Stimulated activated naive CD4-positive, alpha-beta T cell treated with Interleukin-2 at 50 U/mL for 16 hours (primary cell): ENCODE measurements around the gene GJA10.

Experiments used
- DNase-seq: peaks from one replicate; lab custom pipeline; 2025; lab: John Stamatoyannopoulos, UW

GJA10 gene

DNA sequence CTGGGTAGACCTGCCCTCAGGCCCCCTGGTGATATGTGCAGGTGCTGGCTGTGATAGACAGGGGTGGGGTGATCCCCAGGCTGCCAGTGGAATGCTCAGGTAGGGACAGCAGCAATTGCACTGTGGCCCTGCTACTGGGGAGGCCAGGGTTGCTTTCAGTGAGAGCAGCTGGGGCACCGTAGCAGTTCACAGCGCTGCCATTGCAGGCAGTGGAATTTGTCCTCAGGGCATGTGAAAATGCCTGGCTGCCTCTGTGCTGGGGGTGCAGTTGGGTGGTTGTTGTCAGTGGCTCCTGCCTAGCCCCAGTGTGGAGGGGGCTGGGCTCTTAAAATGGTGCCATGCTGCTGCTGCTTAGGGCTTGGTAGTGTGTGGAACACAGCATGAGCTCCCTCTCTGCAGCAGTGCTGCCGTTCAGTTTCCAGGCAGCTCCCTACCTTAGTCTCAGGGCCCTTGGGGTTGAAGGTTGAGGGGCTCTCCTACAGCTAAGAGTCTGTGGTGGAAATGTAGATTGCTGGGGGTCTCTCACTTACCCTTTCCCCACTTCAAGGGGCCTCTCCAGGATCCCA is 23.6 kb downstream of the GJA10 start:
- no peak for DNase-seq

DNA sequence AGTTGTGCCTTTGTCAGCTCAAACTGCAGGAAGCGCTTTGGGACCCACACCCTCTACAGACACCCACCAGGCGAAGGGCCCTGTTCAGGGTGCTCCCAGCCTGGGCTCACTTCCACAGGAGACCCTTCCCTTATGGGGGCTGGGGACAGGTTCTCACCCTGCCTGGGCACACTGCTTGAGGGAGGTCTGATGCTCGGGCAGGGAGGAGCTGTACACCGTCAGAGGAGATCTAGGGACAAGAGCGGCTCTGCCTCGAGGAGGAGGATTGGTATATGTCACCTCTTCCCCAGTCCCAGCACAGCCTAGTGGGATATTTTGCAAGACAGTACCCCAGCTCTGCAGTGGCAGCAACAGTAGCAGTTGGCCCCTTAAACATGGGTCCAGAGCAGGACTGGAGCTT is 26.9 kb downstream of the GJA10 start:
- no peak for DNase-seq

DNA sequence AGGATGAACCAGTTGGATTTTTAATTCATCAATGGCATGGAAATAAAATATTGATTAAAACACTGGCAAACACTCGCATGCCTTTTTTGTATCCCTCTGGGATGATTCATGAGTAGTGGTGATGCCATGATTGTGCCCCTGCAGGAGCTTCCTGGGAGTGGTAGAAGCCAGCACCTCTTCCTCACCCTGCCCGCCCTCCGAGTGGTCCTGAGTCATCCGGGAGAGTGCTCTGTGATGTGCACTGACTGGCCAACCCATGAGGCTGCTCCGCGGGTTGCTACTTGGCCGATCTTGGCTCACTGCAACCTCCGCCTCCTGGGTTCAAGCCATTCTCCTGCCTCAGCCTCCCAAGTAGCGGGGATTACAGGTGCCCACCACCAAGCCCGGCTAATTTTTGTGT is 27.4 kb downstream of the GJA10 start:
- no peak for DNase-seq

DNA sequence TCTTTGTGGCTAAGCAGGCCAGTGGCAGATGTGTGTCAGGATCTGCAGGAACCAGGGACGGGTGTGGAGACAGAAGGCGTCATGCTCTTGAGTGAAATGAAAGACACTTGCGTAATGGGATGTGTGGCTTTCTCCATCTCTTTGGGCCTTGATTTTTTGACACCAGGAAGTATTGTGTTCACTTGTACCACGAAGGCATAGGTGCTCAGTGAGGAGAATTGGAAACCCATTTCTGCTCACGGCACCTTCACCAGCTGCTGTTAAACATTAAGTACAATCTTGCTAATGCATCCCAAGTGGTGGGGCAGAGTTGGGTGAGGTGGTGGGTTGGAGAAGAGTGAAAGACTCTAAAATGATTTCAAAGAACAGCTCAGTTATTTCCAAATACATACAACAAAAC is 30.0 kb downstream of the GJA10 start:
- DNase-seq, result no peak

DNA sequence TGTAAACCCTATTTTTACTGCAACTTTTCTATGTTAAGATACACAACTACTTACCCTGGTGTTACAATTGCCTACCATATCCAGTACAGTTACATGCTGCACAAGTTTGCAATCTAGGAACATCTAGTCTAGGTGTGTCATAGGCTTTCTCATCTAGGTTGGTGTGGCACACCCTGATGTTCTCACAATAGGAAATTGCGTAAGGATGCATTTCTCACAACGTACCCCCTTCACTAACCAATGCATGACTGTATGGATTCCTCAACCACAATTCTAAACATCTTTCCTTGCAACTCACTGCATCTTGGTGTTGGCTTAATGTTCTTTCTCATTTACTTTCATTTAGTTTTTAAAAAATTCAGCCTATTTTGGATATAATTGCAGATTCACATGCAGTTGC is 31.6 kb downstream of the GJA10 start:
- no peak for DNase-seq

DNA sequence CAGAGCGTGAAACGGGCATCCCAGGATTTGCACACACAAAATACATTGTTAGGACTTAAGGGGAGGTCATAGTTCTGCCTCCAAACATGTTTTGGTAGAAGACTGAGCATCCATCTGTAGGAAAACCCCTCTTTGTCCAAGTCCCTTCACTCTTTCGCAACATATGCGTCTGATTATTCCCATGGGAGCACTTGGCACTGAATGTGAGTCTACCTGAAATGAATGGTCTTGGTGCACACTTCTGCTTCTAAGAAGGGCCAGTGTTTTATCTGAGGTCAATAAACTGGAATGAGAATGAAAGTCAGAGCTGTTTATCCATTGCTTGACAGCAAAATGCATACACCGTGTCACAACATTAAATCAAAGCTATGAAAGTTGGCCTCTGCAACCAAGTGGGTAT is 33.0 kb downstream of the GJA10 start:
- no peak for DNase-seq

DNA sequence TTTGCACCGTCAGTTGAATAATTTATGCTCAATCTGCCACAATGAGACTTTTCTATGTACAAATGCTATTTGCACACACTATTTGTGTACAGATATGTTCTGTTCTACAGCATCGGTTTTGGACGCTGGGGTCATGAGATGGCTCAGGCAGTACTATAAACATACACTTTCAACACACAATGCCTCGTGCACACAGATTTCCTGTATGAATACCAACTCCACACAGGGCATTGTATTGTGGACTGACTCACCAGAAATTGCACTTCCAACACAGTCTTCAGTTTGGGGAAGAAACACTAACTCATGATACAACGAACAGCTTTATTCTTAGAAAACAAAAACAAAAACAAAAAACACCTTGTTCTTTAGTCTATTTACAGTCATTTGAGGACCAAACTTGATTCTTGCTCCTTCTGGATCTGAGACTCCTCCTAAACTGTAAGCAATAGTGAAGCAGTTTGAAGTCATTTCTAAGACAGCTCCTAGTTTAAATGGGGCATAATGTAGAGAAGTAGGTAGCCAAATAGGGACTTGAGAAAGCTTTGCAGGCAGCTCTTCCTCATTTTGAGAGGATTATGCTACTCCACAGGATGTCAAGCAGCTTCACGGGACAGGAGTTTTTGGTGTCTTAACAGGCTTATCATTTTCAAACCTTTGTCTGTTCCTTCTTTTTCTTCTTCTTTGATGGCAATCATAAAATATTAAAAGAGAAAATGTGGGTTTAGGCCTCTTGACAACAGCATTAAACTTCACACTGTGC is 33.7 kb downstream of the GJA10 start:
- no peak for DNase-seq

DNA sequence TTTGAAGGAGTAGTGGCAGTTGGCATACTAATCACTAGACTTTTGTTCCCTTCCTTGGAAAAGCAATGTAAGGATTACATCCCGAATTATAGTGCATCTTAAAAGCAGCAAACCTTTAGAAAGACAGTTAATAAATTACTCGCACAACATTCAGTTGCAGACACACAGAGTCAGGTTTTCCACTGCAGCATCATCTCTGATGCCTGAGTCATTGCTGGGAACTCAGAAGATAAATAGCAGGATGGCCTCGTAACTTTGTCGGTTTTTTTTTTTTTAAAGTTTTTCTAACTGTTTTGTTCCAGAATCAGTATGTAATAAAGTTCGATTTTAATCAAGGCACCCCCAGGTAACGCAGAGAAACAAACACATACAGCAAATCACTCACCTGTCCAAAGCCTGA is 34.3 kb downstream of the GJA10 start:
- no peak for DNase-seq

DNA sequence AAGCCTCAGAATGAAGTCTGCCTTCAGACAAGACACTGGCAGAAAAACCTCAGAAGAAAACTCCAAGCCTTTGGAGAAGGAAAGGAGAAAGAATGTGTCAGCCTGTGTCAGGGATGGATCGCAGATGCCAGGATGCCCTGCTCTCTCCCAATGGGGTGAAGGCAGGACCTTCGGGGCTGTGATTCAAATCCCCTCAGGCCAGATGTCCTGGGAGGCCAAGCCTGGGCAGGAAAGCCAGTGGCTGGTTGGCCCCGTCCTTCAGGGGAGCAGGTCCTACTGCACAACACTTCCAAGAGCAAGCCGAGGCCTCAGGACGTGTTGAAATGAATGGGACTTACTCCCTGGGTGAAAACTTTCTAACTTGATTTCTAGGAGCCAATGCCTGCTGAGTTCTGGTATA is 36.5 kb downstream of the GJA10 start:
- no peak for DNase-seq

DNA sequence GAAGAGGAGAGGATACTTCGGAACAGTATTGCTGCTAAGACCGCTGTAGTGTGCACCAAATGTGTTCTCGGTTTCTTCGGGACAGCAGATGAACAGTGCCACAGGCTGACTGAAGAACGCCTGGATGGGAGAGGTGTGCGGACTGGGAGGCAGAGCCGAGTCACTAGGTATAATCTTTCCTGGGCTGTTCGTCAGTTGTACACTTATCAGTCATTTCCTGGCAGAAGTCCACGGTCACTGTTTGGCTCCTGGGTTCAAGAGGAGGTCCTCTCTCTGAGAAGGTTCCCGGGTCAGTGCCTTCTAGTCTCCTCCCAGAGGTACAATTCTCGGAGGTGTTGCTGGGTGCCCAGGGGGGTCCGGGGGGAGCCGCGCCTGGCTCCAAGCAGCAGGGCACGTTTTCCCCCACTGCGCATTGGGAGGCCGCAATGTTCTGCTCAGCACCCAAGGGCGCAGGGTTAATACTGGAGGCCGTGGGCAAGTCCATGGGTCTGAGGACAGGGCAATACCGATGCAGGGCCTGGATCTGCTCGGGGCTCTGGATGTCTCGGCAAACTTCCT is 38.1 kb downstream of the GJA10 start:
- no peak for DNase-seq

DNA sequence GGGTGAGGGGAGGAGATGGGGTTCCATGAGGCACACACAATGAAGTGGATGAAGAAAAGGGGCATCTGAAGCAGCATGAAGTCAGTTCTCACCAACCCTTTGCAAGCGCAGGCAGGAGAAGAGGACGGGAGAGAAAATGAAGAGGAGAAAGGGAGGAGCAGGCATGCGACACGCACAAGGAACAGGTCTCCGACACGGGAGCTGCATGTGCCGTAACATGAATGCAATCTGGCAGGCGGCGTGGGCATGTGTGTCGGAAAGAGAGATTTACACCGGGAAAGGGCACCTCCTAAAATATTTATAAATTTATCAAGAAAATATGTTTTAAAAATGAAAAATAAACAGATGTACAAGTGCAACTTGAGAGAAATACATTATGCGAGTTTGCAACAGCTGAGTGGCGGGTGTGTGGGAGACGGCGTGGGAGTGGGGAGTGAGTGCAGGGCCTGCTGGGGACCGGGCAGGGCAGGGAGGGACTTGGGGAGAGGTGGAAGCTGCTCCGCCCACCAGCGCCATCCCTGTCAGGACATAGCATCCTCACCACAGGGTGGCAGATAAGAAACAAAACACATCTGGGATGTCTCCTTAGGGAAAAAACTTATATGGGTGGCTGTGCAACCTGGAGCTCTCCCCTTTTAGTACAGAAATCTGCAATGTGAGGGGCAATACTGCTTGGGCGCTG is 40.6 kb downstream of the GJA10 start:
- no peak for DNase-seq

DNA sequence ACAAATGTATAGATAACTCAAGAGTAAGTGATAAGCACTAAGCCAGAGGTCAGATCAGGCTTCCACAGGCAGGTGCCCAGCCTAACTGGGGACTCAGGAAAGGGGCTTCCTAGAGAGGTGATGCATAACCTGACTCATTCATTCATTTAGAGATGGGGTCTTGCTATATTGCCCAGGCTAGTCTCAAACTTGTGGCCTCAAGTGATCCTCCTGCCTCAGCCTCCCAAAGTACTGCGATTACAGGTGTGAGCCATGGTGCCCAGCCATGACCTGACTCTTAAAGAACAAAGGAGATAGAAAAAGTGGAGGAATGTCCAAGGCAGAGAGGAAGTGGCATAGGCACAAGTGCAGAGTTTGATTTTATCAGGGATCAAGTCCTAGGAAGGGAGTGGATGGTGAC is 41.9 kb downstream of the GJA10 start:
- no peak for DNase-seq

DNA sequence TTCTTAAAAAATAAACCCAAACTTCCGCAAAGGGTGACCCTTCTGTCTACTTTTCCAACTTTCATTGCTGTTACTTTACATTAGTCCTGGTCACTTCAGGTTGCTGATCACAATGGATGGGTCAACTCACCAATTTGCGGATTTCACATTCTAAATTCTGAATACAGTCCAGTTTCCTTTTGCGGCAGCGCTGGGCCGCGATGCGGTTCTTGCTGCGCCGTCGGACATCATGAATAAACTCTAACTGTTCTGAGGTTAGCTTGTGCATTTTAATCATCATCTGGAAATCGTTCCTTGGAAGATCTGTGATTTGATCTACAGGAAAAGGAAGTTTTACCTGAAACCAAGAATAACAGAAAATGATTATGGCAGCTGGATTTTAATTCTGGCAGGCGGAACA is 43.7 kb downstream of the GJA10 start:
- DNase-seq, result no peak

DNA sequence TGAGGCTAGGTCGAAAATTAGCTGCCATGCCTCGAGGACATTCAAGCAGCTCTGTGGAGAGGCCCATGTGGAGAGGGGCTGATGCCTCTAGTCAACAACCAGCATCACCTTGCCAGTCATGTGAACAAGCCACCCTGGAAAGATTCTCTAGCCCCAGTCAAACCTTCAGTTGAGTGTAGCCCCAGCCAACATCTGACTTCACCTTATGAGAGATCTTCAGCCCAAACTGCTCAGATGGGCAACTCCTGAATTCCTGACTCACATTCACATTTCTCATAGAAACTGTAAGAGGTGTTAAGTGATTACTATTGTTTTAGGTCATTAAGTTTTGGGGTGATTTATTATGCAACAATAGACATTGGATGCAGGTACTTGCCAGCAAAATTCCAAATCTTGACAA is 44.9 kb downstream of the GJA10 start:
- DNase-seq, result no peak

DNA sequence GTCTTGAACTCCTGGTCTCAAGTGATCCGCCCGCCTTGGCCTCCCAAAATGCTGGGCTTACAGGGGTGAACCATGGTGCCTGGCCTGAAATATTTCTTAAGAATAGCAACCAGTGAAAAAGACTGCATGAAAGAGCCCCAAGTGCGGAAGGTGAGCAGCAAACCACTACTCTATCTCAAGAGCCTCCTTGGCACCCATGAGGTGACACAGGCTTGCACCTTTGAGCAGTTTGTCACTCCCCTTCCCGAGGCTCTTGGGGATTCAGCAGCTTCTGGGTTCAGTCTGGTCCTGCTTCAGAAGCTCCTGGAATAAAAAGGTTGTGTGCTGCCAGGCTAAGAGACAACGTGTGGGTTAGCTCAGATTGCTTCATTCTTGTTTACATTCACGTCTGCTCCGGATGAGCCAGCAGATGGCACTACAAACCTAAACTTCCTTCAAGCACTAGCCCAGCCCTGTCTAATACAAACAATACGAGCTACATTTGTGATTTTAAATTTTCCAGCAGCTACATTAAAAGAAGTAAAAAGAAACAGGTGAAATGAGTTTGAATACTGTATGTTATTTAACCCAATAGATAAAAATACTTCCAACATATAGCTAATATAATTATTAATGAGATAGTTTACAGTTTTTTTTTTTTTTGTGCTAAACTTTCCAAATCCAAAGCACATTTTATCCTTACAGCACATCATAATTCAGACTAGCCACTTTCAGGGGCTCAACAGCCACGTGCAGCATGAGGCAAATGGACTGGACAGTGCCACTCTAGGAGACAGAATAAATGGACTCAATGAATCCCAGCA is 46.2 kb downstream of the GJA10 start:
- DNase-seq, result peak; percentile 52

DNA sequence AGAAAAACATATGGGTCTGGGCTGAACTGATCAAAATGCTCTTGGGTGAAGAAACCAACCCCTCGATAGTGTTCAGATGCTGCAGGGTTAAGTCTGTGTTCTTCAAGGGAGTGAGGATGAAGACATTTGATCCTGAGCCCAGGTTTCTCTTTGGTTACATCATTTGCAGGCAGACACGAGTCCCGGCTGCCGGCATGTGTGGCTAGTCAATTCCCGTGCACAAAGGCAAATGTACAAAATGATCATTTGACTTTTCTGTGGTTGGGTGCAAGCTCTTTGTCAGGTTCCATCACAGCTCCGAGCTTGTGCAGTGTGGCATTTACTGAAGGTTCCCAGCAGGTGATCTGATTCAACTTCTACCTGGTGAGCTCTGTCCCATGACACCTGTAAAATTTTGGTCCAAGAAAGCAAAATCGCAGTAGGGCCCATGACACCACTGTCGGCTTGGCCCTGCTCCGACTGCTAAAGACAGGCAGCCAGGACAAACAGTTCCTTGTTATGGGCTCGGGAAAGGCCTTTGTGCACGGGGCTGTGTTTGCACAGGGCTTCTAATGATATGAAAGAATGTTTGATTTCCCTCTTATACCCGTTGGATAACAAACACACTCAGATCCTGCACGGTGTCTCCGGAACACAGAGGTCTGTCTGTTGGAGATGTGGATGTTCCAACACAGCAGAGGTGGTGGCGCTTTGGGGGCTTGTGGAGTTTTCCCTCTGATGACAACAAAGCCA is 46.9 kb downstream of the GJA10 start:
- no peak for DNase-seq

DNA sequence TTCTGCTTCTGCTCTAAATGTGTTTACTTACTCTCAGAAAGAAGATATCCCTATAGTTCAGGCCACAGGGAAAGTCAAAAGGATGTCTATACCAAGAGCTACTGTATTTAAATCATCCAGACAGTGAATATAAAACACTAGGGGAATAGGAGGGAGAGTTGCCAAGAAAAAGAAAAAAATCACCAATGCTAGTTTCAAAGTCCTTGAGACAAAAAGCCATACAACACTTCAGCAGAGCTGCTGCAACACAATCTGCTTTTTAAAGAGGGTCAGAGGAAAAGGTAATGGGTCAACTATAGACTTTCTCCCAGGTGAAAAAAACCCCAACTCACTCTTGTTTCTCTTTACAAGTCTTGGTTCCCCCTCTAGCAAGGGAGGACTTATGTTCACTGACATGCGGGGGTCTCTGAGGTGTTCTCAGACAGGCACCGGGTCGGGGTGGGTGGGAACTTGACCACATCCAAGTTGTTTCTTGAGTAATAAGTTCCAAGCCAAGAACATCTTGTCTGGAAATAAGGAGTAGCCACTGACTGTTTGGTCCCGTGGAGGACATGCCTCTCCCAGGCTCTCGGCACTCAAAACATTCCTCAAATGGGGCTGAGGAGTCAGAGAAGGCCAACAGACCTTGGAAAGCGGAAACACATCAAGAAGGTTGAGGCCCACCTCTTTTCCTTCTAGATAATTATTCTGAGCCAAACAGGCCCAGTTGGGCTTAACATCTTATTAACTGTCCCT is 47.7 kb downstream of the GJA10 start:
- no peak for DNase-seq

DNA sequence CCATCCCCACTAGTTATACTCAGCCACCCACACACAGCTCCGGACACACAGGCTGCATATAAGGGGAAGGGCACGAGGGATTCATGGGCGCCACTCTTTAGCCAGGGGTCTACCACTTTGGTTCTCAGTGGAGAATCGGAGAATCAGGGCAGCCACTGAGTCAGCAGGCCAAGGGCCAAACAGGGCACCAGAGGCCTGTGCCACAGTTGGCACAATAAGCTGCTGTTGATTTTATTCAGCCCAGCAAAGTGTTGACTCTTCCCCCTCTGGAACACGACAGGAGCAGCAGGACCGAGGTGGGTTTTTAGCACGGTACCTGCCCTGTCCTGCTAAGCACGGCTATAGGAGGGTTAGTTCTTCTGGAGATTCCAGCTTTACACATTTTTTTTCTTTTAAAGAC is 48.3 kb downstream of the GJA10 start:
- DNase-seq, result no peak

DNA sequence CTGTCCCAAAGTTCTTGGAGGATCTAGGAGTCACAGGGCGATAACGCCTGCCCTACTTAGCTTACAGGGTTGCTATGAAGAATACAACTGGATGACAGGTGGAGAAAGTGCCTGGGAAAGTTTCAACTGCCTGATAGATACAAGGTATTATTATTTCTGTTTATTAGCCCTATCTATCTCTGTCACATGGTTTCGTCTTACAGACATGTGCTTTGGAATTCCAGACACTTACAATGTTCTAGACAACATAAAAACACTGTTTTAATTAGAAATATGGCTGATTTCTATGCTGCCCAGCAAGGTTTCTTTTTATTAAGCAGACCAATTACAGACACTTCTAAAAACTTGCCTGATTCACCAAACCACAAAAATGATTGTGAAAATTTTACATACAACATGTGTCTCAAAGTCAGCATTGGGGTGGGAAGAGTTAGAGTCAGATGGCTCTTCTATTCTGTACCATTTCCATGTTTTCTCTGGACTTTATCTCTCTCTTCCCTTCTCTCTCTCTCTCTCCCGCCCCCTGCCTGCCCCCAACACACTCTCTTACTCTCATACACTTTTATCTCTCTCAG is 50.0 kb downstream of the GJA10 start:
- DNase-seq, result no peak

DNA sequence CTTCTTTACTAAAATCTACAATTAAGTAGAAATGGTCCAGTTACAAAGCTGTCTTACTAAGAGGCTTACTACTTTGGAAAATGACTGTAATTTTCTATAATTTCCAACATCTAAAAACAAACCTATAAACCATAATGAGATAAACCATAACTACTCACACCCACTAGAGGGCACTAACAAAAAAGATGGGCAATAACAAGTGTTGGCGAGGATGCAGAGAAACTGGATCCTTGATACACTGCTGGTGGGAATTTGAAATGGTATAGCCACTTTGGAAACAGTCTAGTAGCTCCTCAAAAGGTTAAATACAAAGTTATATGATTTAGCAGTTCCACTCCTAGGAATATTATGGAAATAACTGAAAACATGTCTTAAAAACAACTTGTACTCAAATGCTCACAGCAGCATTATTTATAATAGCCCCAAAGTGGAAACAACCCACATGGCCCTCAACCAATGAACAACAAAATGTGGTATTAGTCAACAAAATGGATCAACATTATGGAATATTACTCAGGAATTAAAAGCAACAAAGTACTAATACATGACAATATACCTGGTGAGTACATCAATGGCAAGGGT is 50.6 kb downstream of the GJA10 start:
- no peak for DNase-seq
